Hepatocyte (in vitro differentiated cells): Measurements from ENCODE around the gene KCNMA1. TPM values are rescaled to one million over a fixed set of nuclear protein-coding genes. Genes with fewer than 3 reads are reported as not detected.

Source experiments
- DNase-seq: peaks from one replicate; pipeline ENCODE4 v3.0.0-alpha.2; 2016; ENCODE audit warnings: low spot score
- H2AFZ ChIP-seq: fragments of 200-600 bp; sonication (generic); 2 replicates; pipeline ENCODE4 v1.6.0; 2016; ENCODE audit warnings: antibody characterized with exemption, mild to moderate bottlenecking
- H3K27ac ChIP-seq: fragments of 200-600 bp; sonication (generic); 2 replicates; pipeline ENCODE4 v1.5.1; 2016; ENCODE audit warnings: mild to moderate bottlenecking
- H3K27me3 ChIP-seq: fragments of 200-600 bp; sonication (generic); 2 replicates; pipeline ENCODE4 v1.6.1; 2016
- H3K36me3 ChIP-seq: fragments of 200-600 bp; sonication (generic); replicated peaks from 2 replicates; pipeline ENCODE4 v1.5.1; 2016; ENCODE audit warnings: low read depth; ENCODE audit not compliant: insufficient read depth
- H3K4me1 ChIP-seq: fragments of 200-600 bp; sonication (generic); 2 replicates; pipeline ENCODE4 v1.5.1; 2016; ENCODE audit warnings: mild to moderate bottlenecking, moderate library complexity; ENCODE audit not compliant: insufficient read depth
- H3K4me2 ChIP-seq: fragments of 200-600 bp; sonication (generic); 2 replicates; pipeline ENCODE4 v1.6.0; 2016
- H3K4me3 ChIP-seq: fragments of 200-600 bp; sonication (generic); 2 replicates; pipeline ENCODE4 v1.5.1; 2016; ENCODE audit warnings: mild to moderate bottlenecking
- H3K79me2 ChIP-seq: fragments of 200-600 bp; sonication (generic); 2 replicates; pipeline ENCODE4 v1.6.0; 2017; ENCODE audit warnings: mild to moderate bottlenecking
- H3K9me2 ChIP-seq: fragments of 200-600 bp; sonication (generic); replicated peaks from 2 replicates; pipeline ENCODE4 v1.6.0; 2017; ENCODE audit warnings: mild to moderate bottlenecking; ENCODE audit not compliant: insufficient read depth
- H3K9me3 ChIP-seq: fragments of 200-600 bp; sonication (generic); 2 replicates; pipeline ENCODE4 v1.5.1; 2016; ENCODE audit warnings: low read depth, mild to moderate bottlenecking
- H4K20me1 ChIP-seq: fragments of 200-600 bp; sonication (generic); 2 replicates; pipeline ENCODE4 v1.6.0; 2016; ENCODE audit warnings: mild to moderate bottlenecking; ENCODE audit not compliant: insufficient read depth, poor library complexity, severe bottlenecking
- EZH2 ChIP-seq: fragments of 200-600 bp; sonication (generic); IDR thresholded peaks from 2 replicates; pipeline ENCODE4 v1.6.1; 2016; ENCODE audit warnings: antibody characterized with exemption, mild to moderate bottlenecking, borderline replicate concordance
- EZH2phosphoT487 ChIP-seq: fragments of 200-600 bp; sonication (generic); IDR thresholded peaks from one replicate; pipeline ENCODE4 v1.6.1; 2018; ENCODE audit warnings: antibody characterized with exemption, mild to moderate bottlenecking, low read depth, moderate library complexity; ENCODE audit not compliant: unreplicated experiment, severe bottlenecking
- WGBS: methylation state at CpG from one replicate; pipeline ENCODE4 v1.1.6; 2016; ENCODE audit warnings: low lambda C conversion rate; ENCODE audit errors: missing lambda C conversion rate; 5-methylcytosine and 5-hydroxymethylcytosine counted together
- polyA plus RNA-seq: library from polyadenylated mRNA; unstranded; fragments of >200 nt; fragmentation: Nextera tagmentation; extraction: Ambion mirVana; gene quantifications from 2 replicates; pipeline ENCODE4 v1.2.1, GENCODE V29; 2016
- total RNA-seq: library from RNA; depleted of rRNA; stranded (reverse); fragments of >200 nt; gene quantifications from 2 replicates; pipeline ENCODE4 v1.2.3, GENCODE V29; 2014
- TF ChIP-seq, protein P1 (sequence below): fragments of 200-600 bp; sonication (generic); IDR thresholded peaks from 2 replicates; pipeline ENCODE4 v1.5.1; 2016; ENCODE audit warnings: antibody characterized with exemption, mild to moderate bottlenecking; ENCODE audit not compliant: poor library complexity

Gene KCNMA1
- total and polyA plus RNA-seq, 2 experiments from 2014 or later = 42.6 to 73.3 TPM

DNA sequence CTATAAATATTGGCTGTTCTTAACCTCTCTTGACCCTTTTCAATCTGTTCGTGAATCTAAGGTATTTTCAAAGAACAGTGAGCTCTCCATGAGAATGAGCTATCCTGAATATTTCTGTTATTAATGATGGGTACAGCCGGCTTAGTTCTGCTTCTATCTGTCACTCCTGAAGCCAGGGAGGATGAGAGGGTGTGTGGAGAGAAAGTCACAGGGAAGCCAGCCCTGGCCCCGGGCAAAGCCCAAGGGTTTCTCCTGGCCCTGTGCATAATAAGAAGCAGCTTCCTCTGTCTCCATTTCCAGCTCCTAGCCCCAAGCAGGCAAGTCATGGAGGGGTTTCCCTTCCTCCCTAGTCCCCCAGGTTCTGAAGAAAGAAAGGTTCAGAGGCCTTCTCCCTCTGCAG lies 151.1 kb downstream of the KCNMA1 start:
- Histone ChIP-seq H3K4me3 (no peak overlapping the region), H2AFZ (no peak overlapping the region), H3K9me2 (no peaks in the 10 kb centered on the region), H3K4me1 (no peaks in the 10 kb centered on the region), H3K4me2 (no peak overlapping the region), H4K20me1 (no peaks in the 10 kb centered on the region), H3K79me2 (no peaks in the 10 kb centered on the region), H3K9me3 (no peaks in the 10 kb centered on the region), H3K27ac (no peak overlapping the region), H3K36me3 (no peaks in the 10 kb centered on the region), H3K27me3 (no peaks in the 10 kb centered on the region)
- DNase-seq = no peak
- WGBS = 74% methylated on average over 3 of the region's 3 CpGs
- TF ChIP-seq EZH2 (no peak), EZH2phosphoT487 (no peak)
- TF ChIP-seq, protein P1, sequence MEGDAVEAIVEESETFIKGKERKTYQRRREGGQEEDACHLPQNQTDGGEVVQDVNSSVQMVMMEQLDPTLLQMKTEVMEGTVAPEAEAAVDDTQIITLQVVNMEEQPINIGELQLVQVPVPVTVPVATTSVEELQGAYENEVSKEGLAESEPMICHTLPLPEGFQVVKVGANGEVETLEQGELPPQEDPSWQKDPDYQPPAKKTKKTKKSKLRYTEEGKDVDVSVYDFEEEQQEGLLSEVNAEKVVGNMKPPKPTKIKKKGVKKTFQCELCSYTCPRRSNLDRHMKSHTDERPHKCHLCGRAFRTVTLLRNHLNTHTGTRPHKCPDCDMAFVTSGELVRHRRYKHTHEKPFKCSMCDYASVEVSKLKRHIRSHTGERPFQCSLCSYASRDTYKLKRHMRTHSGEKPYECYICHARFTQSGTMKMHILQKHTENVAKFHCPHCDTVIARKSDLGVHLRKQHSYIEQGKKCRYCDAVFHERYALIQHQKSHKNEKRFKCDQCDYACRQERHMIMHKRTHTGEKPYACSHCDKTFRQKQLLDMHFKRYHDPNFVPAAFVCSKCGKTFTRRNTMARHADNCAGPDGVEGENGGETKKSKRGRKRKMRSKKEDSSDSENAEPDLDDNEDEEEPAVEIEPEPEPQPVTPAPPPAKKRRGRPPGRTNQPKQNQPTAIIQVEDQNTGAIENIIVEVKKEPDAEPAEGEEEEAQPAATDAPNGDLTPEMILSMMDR = no peak

DNA sequence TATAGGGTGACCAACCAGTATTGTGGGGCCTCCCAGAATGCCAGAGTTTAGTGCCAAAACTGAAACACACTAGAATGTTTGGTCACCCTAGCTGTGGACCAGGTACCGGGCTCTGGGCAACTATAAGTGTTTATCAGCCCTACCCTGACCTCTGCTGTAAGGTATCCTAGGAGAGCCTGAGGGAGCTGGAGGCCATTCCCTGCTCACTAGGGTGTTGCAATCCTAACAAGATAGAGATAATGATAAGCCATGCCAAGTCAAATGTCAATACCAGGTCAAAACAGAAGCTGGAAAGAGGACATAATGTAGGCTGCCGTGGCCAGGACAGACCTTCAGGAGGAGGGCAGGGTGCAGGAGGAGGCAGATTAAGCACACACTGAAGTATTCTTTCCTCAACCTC lies 151.8 kb downstream of the KCNMA1 start:
- no peak overlapping the region for H3K4me2 ChIP-seq
- no peaks in the 10 kb centered on the region for H3K9me3 ChIP-seq
- H4K20me1 ChIP-seq = no peaks in the 10 kb centered on the region
- no peak for TF ChIP-seq EZH2
- no peak for TF ChIP-seq EZH2phosphoT487
- TF ChIP-seq, protein P1 = no peak
- DNase-seq = no peak
- H3K4me3 ChIP-seq = no peak overlapping the region
- no peaks in the 10 kb centered on the region for H3K79me2 ChIP-seq
- no peak overlapping the region for H3K27ac ChIP-seq
- no peaks in the 10 kb centered on the region for H3K27me3 ChIP-seq
- no peaks in the 10 kb centered on the region for H3K9me2 ChIP-seq
- peaks cover under 1% of the 10 kb centered on the region for H3K4me1 ChIP-seq
- WGBS = 48% methylated on average over 2 of the region's 2 CpGs
- H3K36me3 ChIP-seq = no peaks in the 10 kb centered on the region
- H2AFZ ChIP-seq = no peak overlapping the region

DNA sequence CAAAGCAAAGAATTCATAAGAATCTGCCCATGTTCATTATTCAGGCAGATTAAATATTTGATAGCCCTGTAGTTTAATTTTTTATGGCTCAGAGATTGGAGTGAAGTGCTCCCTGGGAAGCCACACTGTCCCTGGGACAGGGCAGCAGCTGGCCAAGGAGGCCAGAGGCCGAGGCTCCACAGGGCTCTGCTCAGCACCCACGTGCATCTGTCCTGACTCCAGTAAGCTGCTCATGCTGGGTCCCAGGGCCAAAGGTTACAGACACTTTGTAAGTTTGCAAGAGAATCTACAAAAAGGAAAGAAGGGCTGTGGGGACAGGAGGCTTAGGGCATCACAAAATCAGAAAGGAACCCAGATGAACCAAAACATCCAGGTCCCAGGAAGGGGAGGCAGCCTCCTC lies 155.5 kb downstream of the KCNMA1 start:
- TF ChIP-seq, protein P1 = no peak
- no peak for TF ChIP-seq EZH2phosphoT487
- no peak for TF ChIP-seq EZH2
- Histone ChIP-seq H3K4me3 (no peak overlapping the region), H3K4me1 (peaks cover 13% of the 10 kb centered on the region), H3K36me3 (no peaks in the 10 kb centered on the region), H3K27me3 (no peaks in the 10 kb centered on the region), H3K79me2 (no peaks in the 10 kb centered on the region), H4K20me1 (no peaks in the 10 kb centered on the region), H2AFZ (no peak overlapping the region), H3K27ac (no peak overlapping the region), H3K4me2 (no peak overlapping the region), H3K9me2 (no peaks in the 10 kb centered on the region), H3K9me3 (no peaks in the 10 kb centered on the region)
- no peak for DNase-seq
- WGBS = 61% methylated on average over 2 of the region's 2 CpGs

DNA sequence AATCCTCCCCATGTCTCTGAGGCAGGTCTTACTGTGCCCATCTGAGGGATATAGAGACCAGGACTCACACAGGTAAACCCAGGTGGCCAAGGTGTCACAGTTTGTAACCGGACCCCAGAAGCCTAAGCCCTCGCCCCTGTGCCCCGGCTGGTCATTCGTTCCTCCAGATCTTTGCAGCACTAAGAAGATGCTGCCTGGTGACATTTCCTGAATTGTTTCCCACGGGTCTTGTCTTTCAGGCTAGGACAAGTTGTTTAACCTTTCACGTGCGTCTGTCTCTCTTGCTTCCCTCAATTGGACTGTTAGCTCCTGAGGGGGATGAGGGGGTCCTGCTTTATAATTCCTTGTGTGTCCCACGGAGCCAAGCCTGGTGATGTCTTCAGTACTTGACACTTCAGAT lies 158.0 kb downstream of the KCNMA1 start:
- Histone ChIP-seq H3K4me1 (peaks cover 13% of the 10 kb centered on the region), H3K27me3 (no peaks in the 10 kb centered on the region), H3K36me3 (no peaks in the 10 kb centered on the region), H3K79me2 (no peaks in the 10 kb centered on the region), H3K4me3 (no peak overlapping the region), H3K27ac (no peak overlapping the region), H3K9me3 (no peaks in the 10 kb centered on the region), H3K9me2 (no peaks in the 10 kb centered on the region), H4K20me1 (no peaks in the 10 kb centered on the region), H3K4me2 (no peak overlapping the region), H2AFZ (no peak overlapping the region)
- no peak for TF ChIP-seq EZH2
- DNase-seq = no peak
- WGBS = 60% methylated on average over 8 of the region's 8 CpGs
